HG03045 (cell line): Measurements from ENCODE around the gene CEACAM4.

Experiments
- ATAC-seq: cut with Tn5 transposase; IDR thresholded peaks from one replicate; pipeline ENCODE4 v1.9.1; 2021; ENCODE audit warnings: mild to moderate bottlenecking, moderate library complexity; ENCODE audit not compliant: unreplicated experiment

Gene CEACAM4

DNA sequence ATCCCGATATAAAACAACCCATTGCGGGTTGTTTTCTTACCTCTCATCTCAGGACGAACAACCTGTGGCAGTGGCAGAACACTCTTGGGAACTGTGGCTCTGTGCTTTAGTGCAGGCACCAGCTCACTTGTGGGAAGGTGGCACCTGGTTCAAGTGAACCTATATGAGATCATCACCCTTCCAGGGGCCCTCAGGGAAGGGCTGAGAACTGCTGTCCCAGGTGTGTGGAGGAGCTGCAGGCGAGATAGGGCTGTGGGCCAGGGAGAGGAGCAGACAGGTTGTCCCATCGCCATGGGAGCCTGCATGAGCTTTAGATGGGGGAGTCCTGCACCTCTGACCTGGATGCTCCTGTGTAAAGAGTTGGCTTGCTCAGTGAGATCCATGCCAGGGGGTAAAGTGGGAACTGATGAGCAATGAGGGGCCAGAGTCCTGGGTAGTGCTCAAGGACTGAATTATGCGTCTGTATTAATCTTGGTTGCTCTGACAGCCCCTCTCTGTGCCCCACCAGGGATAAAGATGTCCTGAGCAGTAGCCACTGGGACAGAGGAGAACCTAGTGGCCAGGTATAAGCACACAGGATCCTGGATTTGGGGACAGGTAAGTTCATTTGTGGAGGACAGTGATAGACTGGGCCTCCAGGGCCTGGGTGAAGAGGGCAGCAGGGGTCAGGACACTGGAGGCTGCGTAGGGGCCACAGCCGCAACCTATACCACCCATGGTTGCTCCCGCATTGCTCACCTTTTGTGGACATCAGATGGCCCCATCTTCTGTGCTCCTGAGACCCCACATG lies 8.7 kb downstream of the CEACAM4 start:
- no peak for ATAC-seq

DNA sequence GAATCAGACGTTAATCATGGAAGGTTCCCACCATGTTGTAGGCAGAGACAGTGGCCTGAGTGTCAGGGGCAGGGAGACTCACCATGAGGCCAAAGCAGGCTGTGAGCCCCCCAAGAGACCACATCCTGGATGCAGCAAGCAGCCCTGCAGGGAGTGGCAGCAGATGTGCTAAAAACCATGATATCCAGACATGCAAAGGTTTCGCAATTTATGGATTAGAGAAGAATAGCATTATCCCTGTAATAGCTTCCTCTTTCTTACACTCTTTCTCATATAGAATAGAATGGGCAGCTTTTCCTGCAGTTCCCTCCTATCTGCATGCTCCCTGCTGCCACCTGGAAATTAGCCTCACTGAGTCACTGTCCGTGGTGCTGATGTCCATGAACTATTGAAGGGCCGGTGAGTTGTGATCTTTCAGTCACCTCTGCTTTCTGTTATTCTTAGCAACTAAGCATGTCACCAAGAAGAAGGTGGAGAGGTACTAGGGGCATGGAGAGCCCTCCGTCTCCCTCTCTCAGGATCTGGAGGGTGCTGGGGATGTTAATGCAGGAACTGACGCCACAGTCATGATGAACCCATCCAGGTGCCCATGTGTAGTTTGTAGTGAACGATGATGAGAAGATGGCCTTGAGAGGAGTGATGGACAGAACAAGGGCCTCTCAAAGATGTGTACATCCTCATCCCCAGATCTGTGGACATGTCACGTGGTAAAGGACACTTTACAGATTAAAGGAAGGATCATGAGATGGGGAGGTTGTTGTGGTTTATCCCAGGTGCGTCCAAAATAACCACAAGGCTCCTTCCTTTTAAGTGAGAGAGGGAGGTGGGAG lies 9.9 kb downstream of the CEACAM4 start:
- no peak for ATAC-seq

DNA sequence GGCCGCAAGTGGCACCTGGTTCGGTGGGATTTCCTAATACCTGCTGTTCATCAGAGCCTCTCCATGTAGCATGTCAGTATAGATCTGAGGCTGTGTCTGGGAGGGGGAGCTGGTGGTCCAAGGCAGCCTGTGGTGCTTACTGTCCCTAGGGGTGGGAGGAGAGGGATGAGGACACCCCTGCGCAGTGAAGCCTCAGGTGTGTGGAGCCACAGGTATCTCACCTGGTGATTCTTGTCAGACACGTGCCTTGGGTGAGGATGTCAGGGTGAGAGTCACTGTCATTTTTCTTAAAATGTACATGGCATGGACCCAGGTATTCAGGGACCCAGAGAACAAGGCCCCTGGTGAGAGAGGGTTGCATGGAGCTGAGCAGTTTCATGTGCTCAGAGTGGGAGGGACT lies 11.7 kb downstream of the CEACAM4 start:
- no peak for ATAC-seq

DNA sequence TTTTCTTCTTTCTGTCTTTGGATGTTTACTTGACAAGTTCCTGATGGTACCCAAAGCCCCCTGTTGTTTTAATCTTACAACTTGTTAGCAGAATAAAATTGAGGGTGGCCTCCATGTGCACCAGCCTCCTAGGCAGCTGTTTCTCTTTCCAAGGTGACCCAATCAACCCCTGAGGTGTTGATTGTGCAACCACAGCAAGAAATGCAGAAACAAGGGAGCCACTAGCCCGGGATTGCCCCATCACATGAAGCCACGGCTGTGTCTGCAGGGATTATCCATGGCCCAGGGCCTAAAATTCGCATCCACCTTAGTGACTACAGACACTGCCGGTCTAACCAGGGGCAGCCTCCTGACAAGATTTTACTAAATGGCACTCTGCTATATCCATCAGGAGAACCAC lies 14.4 kb downstream of the CEACAM4 start:
- no peak for ATAC-seq

DNA sequence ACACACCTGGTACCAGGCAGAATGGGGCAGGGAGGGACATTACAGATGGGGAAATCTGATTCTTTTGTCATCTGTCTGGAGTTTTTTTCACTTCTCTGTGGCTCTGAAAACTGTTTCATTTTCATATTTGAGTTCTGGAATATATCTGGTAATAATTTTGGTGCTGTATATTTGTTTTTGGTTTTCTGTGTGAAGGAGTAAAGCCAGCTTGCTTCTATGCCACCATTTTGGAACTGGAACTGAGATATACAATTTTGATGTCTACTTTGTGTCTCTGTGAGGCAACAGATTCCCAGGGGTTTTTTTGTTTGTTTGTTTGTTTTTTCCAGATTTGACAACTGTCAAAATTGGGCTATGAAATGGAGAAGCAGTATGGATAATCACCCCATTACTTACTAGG lies 16.1 kb downstream of the CEACAM4 start:
- ATAC-seq: no peak

DNA sequence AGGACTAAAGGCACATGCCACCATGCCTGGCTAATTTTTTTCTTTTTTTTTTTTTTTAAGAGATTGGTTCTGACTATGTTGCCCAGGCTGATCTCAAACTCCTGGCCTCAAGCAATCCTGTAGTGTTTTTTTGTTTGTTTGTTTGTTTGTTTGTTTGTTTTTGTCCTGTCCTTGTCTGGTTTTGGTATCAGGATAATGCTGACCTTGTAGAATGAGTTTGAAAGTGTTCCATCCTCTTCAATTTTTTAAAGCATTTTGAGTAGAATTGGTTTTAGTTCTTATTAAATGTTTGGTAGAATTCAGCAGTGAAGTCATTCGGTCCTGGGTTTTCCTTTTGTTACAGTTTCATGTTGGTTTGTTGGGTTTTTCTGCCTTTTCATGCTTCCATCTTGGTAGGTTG lies 19.2 kb downstream of the CEACAM4 start:
- ATAC-seq: no peak

DNA sequence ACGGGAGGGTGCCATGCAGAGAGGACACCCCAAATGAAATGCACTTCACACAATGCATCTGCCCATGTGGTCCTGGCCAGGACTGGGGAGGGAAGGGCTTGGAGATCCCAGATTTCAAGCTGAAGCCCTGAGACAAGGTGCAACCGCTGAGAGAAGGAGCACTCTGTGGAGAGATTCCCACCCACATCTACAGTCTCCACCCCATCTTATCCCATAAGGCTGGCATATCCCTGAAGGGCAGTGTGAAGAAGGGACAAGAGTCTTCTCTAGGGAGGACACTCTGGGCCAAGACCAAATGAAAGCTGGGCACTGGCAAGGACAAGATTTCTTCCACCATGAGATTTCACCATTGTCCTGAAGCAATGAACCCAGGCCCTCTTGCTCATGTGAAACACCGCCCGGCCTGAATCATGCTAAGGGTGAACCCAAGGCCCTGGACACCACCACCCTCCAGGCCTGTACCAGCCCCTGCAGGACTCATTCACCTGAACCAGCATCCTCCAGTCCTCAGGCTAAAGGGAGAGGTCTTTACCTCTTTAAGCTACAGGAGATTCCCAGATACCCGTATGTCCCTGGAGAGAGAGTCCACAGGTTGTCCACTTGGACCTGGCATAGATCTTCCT lies 20.5 kb downstream of the CEACAM4 start:
- ATAC-seq: no peak

DNA sequence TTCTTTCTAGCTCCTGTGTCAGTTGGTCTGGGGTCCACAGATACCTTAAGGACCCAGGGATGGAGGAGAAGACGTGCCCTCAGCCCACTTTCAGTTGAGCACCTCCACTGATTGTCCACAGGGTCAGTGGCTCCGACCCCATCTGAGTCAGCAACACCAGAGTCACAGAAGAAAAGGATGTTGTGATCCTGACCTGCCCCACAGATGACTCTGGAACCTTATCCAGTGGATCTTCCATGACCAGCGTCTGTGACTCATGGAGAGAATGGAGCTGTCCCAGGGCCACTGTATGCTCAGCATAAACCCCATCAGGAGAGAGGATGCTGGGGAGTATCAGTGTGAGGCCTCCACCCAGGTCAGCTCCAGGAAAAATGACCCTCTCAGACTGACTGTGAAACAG lies 22.0 kb downstream of the CEACAM4 start:
- no peak for ATAC-seq

DNA sequence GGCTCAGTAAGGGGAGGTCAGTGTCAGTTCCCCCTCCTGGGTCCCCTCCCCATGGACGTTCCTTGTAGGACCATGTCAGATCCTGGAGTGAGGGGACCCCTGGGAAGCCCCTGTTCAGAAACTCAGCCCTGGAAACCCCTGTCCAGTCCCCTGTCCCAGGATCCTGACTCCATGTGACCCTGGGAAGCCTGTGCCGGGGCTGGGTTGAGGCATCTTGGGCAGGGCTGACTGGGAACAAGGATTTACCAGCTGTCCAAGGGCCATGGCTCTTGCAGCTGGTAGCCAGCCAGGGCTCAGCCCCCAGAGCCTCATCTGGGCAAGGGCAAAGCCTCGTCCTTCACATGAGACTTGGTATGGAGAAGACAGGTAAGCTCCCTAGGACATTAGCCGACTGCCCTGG lies 25.1 kb downstream of the CEACAM4 start:
- no peak for ATAC-seq

DNA sequence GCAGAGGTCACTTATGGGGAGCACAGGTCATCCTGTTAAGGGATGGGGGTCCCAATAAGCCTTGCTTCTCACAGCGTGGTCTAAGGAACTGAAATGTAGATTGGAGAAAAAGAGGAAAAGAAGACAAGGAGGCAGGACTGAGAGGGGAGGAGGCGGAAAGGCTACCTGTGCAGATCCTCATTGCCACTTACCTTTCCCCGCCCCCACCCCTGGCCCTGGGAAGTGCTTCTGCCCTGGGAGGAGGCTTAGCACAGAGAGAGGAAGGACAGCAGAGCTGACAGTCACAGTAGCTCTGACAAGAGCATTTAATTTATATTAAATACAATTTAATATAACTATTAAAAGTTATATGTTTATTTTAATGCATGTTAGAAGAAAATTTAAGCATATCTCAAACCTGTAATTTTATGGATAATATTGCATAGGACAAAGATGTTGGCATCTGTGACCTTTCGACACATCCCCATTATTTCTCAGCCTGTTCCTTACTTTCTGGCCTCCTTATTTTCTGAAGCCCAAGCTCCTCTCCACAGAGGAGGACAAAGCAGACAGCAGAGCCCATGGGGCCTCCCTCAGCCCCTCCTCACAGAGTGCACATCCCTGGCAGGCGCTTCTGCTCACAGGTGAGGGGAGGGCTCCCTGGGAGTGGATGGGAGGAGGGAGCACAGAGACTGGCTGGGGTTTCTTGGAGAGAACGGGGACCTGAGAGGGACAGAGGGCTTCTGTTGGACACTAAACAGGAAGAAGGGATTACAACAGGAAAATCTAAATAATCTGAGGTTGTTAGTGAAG lies 27.5 kb downstream of the CEACAM4 start:
- no peak for ATAC-seq

DNA sequence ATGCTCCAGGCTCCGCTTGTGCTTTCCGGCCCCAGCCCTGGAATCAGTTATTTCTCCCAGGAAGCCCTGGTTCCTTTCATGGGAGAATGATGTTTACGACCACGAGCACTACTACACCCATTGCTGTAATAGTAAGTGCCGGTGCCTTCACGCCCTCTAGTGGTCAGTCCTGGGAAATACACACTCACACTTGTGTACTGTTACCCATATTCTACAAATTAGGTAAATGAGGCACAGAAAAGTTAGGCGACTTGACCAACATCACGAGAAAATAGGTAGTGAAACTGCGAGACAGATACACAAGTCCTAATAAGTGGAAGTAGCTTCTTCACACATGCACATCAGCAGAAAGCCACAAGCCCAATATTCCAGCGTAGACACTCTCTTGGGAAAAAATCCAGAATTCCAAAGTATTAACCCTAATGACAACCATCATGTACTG lies 29.3 kb downstream of the CEACAM4 start:
- no peak for ATAC-seq

DNA sequence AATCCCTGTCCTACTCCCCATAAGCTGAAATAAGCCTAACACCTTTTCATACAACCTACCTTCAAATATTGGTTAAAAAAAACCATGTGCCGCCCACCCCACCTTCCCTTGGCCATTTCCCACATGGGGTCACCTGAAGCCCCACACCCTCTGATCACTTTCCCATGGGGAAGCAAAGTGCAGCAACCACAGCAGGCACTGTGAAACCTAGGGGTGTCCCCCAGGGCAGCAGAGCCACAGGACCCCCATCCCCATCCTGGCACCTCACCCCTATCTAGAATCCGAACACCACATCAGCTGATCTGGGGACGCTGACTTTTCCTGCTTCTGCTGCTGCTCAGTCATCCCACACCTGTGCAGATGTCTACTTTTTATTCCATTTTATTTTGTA lies 31.0 kb downstream of the CEACAM4 start:
- no peak for ATAC-seq

DNA sequence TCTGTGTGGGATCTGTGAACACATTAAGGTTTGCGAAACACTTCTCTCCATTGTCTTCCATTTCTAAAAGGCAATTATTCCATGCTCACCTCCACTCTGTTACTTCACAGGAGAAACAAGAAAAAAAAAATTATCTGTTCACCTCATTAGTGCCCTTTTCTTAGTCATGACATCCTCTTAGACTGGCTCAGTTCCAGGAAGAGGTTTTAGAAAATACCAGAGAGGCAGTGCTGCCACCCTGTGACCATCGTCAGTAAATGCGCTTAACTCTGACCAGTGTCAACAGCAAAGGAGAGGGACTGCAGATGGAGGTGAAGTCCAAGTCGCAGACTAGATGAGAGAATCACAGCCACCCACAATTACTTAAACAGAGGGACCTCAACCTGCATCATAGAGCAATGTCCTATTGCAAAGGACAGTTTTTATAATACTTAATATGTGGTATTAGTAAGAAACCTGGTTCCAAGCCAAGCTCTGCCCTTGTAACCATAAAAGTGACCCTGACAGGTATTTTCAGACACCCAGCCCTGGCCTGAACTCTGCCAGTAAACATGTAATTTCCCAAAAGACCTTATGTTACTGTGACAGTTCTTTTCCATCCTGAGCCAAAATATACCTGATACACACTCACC lies 31.5 kb downstream of the CEACAM4 start:
- no peak for ATAC-seq

DNA sequence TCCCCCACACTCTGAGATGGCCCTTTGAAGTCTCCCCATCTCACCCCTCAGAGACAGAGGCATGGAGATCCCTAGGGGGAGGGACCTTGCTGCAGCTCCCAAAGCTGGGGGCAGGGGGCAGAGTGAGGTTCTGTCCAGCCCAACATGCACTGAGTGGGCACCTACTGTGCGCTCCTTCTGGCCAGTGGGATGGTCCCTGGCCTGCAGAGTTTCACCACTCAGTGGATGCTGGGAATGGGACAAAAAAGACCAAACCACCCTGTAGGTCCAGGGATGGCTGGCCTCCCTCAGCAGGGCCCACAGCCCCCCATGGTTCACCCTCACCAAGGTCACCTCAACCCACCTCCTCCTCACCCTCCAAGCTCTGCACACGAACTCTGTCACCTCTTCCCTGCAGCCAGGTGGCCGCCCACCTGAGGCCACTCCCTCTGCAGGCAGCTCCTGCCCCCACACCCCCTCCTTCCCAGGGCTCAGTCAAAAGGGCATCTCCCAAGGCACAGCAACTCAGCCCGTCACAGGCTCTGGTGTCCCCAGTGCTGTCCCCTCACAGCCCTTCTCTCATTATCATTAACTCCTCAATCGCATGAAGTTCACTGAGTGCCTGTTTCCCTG lies 34.8 kb downstream of the CEACAM4 start:
- ATAC-seq: no peak

DNA sequence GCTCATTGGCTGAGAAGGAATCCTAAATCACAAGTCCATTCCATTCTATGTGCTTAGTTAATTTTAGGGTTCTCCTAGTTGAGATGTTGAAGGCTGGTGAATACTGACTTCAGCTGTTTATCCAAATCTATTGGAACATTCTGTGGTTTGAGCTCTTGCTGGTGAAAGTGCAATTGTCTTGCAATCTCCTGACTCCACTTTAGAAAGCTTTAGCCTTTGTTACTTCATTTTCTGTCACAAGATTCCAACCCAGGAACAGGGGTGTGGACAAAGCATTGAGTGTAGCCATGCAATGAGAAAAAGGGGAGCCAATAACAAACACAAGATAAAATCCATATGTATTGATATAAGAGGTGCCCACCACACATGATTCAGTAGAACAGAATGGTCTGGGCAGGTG lies 35.9 kb downstream of the CEACAM4 start:
- no peak for ATAC-seq

DNA sequence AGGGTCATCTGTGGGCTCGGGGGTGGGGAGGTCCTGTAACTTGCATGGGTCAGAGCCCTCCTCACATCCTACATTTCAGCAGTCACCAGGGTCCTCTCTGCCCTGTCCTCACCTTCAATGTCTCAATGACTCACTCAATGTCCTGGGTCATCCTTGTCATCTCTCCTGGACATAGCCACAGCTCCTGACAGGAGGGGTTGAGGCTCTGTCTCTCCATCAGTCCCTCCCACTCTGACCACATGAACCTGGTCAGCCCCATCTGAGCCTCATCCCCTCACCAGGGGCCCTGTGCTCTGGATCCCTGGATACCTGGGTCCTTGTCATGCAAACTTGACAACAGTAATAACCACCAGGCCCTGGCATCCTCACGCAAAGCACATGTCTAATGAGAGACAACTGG lies 37.5 kb downstream of the CEACAM4 start:
- no peak for ATAC-seq

DNA sequence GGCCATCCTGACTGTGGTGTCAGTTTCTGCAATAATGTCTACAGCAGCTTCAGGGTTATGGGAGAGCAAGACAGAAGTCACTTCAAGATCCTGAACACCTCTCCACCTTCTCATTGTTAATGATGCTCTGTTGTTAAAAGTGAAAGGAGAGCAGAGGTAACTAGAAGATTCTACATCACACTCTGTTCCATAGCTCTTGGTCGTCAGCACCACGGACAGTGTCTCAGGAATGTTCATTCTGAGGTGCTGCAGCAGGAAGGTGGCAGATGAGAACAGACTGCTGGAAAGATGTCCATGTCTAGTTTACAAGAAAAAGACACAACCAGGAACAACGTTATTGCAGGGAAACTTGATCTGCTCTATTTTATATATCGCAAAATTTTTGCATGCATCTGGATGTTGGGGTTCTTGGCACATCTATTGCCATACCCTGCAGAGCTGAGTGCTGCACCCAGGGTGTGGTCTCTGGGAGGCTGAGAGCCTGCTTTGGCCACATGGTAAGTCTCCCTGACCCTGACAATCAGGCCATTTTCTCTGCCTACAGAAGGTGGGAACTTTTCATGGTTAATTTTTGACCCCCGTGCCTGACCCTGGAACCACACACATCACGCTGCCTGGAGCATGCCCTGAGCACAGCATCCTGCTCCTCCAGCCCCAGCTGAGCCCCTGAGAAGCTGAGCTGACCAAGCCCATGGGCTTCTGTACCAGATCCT lies 38.2 kb downstream of the CEACAM4 start:
- no peak for ATAC-seq

DNA sequence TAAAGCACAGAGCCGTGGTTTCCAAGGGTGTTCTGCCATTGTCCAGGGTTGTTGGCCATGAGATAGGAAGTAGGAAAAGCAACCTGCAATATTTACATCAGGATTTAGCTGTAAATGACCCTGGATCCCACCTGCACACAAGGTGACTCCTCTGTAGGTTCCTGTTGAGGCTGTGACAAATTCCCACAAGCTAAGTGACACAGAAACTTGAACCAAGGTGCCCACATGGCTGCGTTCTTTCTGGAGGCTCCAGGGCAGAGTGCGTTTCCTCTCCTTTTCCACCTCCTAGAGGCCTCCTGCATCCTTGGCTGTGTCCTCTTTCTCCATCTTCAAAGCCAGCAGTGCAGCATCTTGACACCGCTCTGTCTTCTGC lies 39.0 kb downstream of the CEACAM4 start:
- ATAC-seq: no peak

DNA sequence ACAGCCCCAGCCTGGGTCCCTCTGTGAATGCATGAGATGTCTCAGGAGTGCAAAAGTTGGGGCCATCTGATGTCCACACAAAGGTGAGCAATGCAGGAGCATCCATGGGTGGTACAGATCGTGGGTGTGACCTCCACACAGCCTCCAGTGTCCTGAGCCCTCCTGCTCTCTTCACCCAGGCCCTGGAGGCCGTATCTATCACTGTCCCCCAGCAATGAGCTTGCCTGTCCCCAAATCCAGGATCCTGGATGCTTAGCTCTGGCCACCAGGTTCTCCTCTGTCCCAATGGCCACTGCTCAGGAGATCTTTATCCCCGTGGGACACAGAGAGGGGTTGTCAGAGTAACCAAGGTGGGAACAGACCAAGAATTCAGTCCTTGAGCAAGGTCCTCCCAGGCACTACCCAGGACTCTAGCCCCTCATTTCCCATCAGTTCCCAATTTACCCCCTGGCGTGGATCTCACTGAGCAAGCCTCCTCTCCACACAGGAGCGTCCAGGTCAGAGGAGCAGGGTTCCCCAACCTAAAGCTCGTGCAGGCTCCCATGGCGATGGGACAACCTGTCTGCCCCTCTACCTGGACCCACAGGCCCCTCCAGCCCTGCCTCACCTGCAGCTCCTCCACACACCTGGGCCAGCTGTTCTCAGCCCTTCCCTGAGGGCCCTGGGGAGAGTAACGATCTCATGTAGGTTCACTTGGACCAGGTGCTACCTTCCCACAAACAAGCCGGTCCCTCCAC lies 39.6 kb downstream of the CEACAM4 start:
- ATAC-seq: no peak
